GM18505 (cell line): ENCODE measurements around the gene STRN4.

Source experiments
- ATAC-seq: cut with Tn5 transposase; IDR thresholded peaks from one replicate; pipeline ENCODE4 v1.9.1; 2021; ENCODE audit not compliant: unreplicated experiment
- POLR2A ChIP-seq: IDR thresholded peaks from 4 replicates; pipeline ENCODE4 v1.6.1; 2011; ENCODE audit warnings: borderline replicate concordance; ENCODE audit not compliant: insufficient read depth, insufficient read length; ENCODE audit errors: extremely low read depth

The STRN4 gene

GRCh38 chr19:46691104-46691503 lies 55.1 kb downstream of the STRN4 start:
- no peak for ATAC-seq
- no peak for TF ChIP-seq POLR2A

DNA sequence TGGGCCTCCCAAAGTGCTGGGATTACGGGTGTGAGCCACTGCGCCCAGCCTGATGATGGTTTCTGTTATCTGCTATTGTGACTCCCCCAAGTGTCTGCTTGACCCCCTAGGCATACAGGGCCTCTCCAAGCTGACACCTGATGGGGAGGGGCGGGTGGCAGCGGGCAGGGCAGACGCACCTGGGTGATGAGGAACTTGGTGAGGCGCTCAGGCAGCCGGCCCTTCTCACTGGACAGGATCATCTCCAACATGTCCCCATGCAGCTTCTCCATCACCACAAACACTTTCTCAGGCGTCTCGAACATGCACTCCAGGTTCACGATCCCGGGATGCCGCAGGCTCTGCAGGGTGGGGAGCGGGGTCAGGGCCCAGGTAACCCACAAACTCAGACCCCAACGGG lies 56.9 kb downstream of the STRN4 start:
- no peak for TF ChIP-seq POLR2A
- ATAC-seq = no peak

- no peak for ATAC-seq
- no peak for TF ChIP-seq POLR2A
These were observed 58.7 kb downstream of the STRN4 start for GRCh38 chr19:46687438-46688145.

DNA sequence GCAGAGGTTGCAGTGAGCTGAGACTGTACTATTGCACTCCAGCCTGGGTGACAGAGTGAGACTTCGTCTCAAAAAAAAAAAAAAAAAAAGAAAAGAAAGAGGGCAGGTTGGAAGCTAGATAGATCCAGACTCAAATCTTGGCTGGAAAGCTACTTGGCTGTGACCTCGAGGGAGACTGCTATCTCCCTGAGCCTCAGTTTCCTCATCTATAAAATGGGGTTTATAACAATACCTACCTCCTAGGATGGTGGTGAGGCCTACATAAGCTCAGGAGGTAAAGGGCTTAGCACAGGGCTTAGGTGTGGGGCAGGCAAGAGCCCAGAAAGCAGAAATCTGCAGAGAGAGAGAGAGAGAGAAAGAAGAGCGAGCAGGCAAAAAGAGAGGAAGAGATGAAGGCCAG lies 61.1 kb downstream of the STRN4 start:
- no peak for TF ChIP-seq POLR2A
- ATAC-seq = no peak

GRCh38 chr19:46678110-46678732 lies 68.0 kb downstream of the STRN4 start:
- ATAC-seq = no peak
- no peak for TF ChIP-seq POLR2A

DNA sequence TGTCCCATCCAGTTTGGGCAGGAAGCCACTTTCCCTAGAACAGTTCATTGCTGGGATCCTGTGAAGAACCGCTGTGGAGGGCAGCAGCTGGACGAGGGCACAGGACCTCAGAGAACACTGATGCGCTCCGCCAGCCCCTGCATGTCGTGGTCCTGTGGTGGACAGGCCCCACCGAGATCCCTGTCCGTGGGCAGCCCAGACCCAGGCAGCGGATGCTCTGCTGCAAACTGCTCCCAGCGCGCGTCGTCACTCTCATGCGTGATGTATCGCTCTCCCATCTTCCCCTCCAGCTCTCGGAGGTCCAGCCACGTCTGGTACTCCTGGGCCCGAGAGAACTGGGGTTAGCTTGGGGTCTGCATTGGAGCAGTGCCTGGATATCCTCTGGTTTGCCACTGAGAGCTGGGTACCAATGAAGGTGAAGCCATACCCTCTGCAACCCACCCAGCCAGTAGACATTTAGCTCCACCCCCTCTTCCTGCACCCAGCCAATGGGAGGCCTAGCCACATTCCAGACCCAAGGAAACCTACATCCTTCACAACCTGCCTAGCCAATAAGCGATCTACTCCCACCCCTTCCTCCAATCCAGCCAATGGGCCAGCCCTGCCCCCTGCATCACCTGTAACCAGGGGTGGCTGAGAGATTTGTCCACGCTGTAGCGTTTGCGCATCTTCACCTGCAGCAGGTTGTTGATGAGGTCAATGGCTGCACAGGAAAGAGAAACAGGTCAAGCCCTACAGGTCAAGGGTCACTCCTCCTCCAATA lies 71.7 kb downstream of the STRN4 start:
- no peak for ATAC-seq
- no peak for TF ChIP-seq POLR2A

GRCh38 chr19:46670813-46671212 lies 75.4 kb downstream of the STRN4 start:
- ATAC-seq = no peak
- TF ChIP-seq POLR2A = no peak
